ENCODE results near the gene ARHGDIG.

Gene ARHGDIG

GRCh38 chr16:280991-281659 lies 734 bp downstream of the ARHGDIG start:
- no peak for DNase-seq (ENCODE audit: low read depth in 2 of 2)

- no peak for DNase-seq (ENCODE audit: low read depth in 2 of 2)
Observed at GRCh38 chr16:281660-282255, 1.4 kb downstream of the ARHGDIG start.

GRCh38 chr16:282491-282890 lies 2.1 kb downstream of the ARHGDIG start:
- DNase-seq (ENCODE audit: low read depth in 2 of 2) = no peak

- DNase-seq (ENCODE audit: low read depth in 2 of 2) = no peak
Observed at GRCh38 chr16:283033-283805, 2.8 kb downstream of the ARHGDIG start, which contains the start of gene PDIA2. Gene PDIA2, plus strand, starts transcription at chr16:283164. Its CDS starts 6 bp downstream, at chr16:283170.

- DNase-seq (ENCODE audit: low read depth in 2 of 2) = no peak
Observed at GRCh38 chr16:284204-285120, 4.1 kb downstream of the ARHGDIG start.

DNA sequence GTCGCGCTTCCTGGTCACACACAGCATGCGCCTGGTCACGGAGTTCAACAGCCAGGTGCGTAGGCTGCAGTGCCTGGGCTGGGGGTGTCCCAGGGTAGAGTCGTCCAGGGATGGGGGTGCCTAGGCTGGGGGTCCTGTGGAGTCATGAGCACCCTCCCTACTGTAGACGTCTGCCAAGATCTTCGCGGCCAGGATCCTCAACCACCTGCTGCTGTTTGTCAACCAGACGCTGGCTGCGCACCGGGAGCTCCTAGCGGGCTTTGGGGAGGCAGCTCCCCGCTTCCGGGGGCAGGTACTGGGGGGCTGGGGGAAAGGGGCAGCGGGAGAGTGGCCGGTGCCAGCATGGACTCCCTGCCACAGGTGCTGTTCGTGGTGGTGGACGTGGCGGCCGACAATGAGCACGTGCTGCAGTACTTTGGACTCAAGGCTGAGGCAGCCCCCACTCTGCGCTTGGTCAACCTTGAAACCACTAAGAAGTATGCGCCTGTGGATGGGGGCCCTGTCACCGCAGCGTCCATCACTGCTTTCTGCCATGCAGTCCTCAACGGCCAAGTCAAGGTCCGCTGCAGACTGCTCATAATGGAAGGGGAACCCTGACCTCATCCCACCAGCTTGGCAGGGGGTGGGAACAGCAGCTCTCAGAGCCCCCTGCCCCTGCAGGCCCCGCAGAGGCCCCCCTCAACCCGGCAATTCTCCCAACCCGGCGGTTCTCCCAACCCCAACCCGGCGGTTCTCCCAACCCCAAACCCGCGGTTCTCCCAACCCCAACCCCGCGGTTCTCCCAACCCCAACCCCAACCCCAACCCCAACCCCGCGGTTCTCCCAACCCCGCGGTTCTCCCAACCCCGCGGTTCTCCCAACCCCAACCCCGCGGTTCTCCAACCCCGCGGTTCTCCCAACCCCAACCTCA lies 5.0 kb downstream of the ARHGDIG start:
- DNase-seq (ENCODE audit: low read depth in 2 of 2) = no peak

- no peak for DNase-seq (ENCODE audit: low read depth in 2 of 2)
Observed at GRCh38 chr16:286491-287297, 6.3 kb downstream of the ARHGDIG start.

GRCh38 chr16:287298-287811 lies 7.0 kb downstream of the ARHGDIG start:
- no peak for DNase-seq (ENCODE audit: low read depth in 2 of 2)

GRCh38 chr16:287981-288920 lies 7.9 kb downstream of the ARHGDIG start:
- no peak for DNase-seq (ENCODE audit: low read depth in 2 of 2)

GRCh38 chr16:289395-289997 lies 9.1 kb downstream of the ARHGDIG start:
- DNase-seq (ENCODE audit: low read depth in 2 of 2) = no peak

GRCh38 chr16:290015-290680 lies 9.8 kb downstream of the ARHGDIG start:
- DNase-seq (ENCODE audit: low read depth in 2 of 2) = no peak

DNA sequence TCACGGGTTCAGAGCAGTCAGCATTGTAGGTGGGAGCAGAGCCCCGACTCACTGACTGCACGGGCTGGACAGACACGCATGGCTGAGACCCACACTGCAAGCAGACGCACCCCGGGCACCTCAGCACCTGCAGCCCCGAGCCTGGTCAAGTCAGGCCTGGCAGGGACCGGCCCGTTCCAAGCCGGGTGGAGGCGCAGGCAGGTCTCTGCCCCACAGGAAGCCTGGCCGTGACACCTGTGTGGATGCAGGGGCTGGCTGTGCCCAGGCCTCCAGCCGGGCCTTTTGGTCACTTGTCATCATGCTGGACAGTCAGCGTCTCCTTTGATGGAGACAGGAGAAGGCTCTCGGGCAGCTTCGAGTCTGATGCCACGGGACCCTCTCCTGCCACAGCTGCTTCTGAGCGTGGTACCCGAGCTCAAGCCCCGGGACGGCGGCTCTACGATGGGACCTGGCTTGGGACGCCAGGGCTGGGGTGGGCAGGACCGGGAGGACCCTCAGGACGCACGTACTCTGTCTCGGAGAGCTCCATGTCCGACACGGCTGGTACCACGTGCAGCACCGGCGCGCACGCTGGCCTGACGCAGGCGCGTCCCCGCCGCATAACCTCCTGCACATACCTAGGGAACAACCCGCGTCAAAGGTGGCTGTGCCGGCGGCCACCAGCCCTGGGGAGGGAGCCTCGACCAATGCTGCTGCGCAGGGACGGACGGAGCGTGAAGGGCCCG lies 10.5 kb downstream of the ARHGDIG start:
- no peak for DNase-seq (ENCODE audit: low read depth in 2 of 2)

DNA sequence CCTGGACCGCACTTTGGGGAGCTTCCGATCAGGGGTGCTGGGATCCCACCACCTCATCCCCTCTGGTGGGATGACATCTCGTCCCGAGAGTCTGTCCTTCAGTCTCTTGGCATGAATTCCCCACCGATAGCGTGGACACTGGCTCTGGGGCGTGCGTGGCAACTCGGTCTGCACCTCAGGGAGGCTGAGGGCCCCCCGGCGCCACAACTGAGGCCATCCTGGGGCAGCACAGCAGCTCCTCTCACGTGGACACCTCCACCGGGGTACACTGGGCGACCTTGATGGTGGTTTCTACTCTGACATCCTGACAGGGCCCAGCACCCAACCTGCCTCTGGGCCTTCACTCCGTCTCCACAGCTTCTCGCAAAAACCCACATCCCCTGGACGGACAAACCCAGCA lies 11.1 kb downstream of the ARHGDIG start:
- DNase-seq (ENCODE audit: low read depth in 2 of 2) = no peak

GRCh38 chr16:293043-293775 lies 12.8 kb downstream of the ARHGDIG start:
- DNase-seq (ENCODE audit: low read depth in 2 of 2) = no peak

DNA sequence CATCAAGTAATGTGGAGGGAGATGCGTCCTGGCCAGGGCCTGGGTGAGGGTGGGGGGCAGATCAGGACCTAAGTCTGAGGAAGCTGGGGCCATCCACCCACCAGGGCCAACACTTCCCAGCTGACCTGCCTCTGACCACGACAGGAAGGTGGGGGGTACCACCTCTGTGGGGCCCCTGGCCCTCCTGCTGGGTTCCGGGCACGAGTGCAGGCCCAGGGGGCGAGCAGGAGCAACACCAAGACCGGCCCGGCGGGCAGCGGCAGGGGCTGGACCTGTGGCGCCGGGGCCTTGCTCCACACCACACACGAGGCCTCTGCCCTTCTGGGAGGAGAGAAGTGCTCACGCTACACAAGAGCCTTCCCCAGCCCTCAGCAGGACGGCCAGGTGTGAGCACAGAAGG lies 15.9 kb downstream of the ARHGDIG start:
- DNase-seq (ENCODE audit: low read depth in 2 of 2) = no peak

All from stimulated activated CD8-positive, alpha-beta memory T cell treated with anti-CD3 and anti-CD28 coated beads, Interleukin-2, amount 100 ng/mL, for 1 hour (primary cell).